NCI-H524 (cell line): ENCODE data around the gene CXCR4.

Experiments
- DNase-seq, 2 experiments: peaks; one replicate each; lab custom pipeline; 2025; lab: John Stamatoyannopoulos, UW

Gene CXCR4

DNA sequence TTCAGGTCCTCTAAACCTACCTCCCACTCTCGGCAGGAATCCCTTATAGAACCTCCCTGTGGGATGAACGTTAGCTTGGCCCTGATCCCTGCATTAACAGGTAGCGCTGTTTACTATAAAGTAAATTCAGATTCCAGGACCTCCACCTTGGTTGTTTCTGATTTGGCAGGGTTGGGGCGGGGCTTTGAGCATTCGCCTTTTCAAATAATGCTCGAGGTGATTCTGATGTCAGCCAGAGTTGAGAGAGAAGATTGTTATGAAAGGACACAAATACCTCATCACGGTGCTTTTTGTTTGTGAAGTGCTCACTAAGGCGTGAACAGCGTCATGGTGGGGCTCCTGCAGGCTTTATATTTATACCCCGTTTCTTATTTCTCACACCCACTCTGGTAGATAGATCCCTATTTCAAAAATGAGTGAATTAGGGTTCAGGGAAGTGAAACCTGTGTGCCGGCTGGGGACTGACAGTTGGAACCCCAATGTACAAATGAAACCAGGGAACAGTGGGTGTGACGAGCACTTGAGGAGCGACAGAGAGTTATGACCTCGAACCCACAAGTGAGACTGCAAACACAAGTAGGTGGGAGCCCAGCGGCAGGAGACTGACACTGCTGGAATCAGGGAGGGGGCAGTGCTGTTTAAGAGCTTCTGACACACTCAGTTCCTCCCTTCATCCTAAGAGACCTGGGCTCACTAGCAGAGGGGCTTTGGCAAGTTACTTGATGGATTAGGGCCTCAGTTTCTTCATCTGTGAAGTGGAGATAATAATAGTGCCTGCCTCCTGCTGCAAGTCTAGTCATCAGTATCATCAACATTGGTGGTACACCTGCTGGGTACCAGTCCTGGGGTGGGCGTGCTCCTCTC lies 14.2 kb upstream of the CXCR4 start:
- no peak for DNase-seq

DNA sequence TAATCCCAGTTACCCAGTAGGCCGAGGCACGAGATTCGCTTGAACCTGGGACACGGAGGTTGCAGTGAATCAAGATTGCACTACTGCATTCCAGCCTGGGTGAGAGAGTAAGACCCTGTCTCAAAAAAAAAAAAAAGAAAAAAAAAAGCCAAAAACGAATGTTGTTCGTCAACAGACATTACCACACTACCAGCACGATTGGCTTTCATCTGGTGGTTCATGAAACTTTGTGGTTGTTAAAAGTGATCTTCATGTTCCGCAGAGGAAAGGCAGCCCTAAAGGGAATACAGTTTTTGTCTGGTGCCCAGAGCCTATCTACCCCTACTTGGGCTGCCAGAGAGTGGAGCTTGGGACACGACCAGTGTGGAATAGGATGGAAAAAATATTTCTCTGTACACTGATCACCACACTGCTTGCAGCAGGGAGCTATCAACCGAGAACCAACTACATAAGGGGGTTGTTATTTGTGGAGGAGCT lies 13.6 kb upstream of the CXCR4 start:
- DNase-seq, result no peak

DNA sequence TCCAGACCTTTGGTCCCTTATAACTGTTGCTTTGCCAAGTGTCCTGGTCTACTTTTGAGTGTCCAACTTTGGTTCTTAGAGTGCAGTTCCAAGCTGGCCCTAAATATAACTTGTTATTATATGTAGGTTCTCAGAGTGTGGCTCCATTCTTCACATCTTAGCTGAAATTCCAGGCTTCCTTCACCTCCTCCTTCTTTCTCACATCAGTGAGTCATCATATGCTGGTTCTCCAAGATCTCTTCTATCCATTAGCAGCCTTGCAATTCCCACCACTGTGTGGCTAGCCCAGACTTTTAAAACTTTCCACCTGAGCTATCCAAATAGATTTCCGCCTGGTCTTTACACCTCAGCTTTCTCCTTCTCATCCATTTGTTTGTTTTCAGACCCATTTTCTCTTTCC lies 12.6 kb upstream of the CXCR4 start:
- no peak for DNase-seq

DNA sequence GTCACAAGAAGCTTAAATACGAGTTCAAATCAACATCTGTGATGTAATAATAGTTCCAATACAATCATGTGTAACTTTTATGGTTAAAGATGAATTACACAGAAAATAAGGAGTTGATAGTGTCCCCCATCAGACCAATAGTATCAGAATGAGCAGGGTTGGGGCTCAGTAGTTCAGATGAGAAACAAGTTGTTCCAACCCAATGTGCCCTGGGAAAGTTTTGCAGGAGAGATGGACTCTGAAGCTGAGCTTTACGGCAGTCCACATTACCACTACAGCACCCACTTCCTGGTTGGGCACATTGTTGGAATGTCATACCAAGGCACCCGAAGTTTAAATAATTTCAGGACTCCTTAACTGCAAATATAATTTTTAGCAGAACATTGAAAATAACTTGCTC lies 12.1 kb upstream of the CXCR4 start:
- DNase-seq, result no peak

DNA sequence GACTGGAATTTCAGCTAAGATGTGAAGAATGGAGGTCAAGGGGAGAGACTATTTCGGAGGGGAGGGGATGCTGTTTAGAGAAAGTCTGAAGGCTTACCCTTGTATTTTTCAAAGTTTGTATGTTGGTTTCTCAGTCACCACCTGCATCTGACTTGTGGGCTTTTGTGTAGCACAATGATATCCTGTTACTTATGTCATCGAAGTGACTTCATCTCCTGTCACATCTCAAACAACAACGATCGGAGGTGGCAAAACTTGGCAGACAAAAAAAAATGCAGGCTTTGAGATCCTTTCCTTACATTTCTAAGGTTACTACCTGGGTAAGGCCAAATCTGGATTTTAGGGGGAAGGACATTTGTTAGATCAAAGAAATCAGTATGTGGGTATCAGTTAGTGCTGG lies 11.7 kb upstream of the CXCR4 start:
- no peak for DNase-seq

DNA sequence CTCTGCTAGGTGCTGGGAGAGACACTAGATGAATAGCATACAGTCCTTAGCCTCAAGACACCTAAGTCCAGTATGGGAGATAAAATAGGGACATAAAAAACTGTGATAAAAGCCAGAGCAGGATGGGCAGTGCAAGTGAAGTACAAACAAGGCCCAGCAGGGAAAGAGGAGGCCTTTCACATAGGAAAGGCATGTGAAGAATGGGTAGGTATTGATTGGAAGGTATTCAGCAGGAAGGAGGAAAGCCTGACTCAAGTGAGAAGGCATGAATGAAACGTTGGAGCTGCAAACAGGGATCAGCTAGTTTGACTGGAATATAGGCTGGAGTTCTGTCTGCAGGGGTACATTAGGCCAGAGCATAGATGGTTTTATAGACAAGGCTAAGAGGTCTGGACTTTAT lies 11.0 kb upstream of the CXCR4 start:
- no peak for DNase-seq

DNA sequence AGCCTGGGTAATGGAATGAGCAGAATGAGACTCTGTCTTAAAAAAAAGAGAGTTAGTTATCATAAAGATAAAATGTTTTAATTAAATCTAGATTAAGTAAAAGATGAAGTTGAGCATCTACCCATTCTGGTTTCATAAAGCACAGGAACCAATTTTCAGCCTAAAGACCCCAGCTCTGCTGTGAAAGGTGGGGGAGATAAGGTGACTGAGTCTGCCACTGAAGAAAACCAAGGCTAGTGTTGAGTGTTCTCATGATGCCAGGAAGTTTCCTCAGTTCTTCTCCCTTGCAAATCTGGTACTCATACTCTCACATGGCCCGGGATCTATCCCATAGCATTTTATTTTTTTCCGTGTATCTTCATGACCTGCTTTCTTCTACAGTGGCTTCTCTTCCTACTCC lies 10.4 kb upstream of the CXCR4 start:
- no peak for DNase-seq

DNA sequence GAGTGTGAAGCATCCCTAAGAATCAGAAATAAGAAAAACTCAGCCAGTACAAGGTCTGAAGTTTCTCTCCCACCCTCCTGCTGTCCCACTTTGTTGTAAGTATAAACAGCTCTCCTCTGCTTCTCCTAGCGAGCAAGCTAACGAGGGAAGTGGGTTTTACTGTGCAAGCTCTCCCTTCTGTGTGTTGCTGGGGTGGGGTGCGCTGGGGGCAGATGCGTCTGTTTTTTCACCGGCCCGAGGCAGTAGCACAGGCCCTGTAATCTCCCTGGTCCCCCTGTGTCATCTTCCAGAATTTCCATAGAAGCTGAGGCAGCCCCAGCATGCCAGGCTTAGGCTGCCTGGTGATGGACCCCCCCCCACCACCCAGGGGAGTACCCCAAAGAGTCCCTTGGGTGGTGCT lies 9.4 kb upstream of the CXCR4 start:
- peak in 1 of 2 experiments; percentile 59 for DNase-seq

DNA sequence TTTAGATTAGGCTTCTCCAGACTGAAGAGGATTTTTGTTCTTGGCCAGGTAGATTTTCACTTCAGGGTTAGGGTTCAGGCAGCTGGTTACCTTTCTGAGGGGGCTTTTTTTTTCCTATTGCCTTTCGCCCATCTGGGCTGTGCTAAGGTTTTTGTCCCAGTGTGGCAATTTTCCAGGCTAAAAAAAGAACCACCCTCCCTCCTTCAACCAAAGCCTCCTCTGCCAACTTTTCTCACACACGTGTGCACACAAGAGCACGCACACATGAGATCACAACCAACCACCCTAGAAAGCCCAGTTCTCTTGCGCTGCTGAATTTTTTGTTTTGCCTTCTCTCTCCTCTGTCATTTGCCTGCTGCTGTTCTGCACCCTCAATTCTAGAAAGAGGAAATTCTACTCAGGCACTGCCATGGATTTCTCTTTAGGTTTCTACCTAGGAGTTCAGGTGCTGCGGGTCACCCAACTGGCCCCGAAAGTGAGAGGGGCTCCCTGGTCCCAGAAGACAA lies 8.5 kb upstream of the CXCR4 start:
- DNase-seq, result no peak

DNA sequence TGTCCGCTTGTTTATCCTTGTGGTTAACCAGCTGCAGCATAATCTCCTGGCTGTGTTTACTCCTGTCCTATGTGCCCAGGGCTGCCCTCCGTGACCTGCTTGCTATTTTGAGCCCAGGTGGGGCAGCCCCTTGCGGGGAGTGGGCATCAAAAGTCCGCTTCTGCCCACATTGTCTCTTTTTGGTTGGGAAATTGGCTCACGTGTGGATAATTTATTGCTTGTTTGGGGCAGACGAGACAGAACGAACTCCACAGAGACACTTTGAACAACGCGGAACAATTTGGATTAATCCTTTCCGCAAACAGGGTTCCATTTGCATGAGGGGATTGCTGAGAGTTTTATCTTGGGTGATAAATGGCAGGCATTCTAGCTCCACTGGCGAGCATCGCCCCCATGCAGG lies 8.1 kb upstream of the CXCR4 start:
- peak in 1 of 2 experiments; percentile 18 for DNase-seq

DNA sequence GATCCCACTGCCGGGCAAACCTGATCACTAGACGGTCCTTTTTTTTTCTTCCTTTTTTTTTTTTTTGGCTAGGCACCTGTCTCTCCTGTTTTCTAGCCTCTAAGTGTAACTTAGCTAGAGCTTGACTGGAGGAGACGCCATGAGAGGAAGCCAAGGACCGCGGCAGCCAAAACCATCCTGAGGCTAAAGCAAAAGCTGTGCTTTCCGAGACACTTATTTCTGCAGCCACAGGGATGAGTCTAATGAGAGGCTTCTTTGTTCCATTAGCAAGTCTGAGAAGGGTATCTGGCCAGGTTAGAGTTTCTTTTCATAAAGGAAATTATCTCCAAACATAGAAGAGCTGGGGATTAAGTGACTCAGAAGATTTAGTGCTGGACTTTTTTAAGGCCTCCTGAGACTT lies 7.3 kb upstream of the CXCR4 start:
- no peak for DNase-seq

DNA sequence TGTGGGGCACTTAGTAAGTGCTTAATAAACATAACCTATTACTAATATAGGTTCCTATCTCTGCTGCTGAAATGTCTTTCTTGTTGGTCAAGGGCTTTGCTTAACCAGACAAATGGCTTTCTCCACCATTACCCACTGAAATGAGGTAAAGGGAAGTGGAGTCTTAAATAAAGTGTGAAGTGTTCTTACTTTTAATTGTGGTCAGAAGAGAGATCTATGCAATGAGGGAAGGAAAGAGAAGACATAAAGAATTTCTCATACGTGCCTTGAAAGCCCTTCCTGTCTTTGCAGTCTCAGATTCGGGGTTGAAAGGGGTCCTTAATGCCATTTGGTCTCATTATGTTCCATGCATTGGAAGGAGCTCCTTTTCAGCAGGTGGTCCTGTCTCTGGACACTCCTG lies 6.9 kb upstream of the CXCR4 start:
- no peak for DNase-seq

DNA sequence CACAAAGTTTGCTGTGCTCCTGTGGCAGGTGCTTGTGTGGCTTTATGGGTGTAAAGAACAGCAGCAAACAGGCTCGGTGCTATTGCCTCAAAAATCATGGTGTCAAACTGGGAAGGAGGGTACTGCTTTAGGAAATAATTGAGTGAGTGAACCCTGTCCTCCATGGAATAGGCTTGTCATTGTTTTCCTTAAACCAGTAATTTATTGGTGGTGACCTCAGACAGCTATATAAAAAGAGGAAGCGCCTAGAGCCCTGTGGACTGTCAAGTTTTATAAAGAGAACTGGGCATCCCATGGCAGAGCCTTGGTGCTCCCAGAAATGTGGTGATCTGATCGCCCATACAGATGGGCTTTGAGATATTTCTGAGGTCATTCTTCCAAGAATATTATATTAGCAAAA lies 4.7 kb upstream of the CXCR4 start:
- no peak for DNase-seq

DNA sequence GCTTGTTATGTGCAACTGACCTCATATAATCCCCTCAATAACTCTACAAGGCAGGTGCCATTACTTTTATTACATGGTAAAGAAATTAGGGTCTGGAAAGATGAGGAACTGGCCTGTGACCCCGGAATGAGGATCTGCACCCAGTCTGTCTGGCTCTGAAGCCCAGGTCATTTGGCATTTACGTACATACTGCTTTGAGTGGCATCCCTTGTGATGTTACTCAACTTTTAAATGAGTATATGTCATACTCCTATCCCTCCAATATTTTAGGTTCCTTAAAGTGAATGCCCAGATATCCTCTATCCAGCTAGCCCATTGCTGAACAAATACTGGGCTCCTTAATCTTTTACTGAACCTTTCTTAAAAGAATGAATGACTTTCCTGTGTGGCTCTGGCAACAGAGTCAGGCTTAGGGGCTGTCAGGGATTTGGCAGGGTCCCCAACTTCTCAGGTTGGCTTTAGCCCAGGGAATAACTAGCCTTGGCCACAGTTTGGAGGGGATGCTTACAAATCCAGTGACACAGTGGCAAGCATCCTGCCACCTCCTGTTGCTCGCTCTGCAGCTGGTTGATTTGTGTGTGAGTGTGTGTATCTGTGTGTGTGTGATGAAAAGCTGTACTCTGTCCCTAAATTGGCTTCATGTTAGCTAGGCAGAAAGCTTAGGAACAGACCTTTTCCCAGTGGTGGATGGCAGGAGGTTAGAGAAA lies 3.4 kb upstream of the CXCR4 start:
- no peak for DNase-seq

DNA sequence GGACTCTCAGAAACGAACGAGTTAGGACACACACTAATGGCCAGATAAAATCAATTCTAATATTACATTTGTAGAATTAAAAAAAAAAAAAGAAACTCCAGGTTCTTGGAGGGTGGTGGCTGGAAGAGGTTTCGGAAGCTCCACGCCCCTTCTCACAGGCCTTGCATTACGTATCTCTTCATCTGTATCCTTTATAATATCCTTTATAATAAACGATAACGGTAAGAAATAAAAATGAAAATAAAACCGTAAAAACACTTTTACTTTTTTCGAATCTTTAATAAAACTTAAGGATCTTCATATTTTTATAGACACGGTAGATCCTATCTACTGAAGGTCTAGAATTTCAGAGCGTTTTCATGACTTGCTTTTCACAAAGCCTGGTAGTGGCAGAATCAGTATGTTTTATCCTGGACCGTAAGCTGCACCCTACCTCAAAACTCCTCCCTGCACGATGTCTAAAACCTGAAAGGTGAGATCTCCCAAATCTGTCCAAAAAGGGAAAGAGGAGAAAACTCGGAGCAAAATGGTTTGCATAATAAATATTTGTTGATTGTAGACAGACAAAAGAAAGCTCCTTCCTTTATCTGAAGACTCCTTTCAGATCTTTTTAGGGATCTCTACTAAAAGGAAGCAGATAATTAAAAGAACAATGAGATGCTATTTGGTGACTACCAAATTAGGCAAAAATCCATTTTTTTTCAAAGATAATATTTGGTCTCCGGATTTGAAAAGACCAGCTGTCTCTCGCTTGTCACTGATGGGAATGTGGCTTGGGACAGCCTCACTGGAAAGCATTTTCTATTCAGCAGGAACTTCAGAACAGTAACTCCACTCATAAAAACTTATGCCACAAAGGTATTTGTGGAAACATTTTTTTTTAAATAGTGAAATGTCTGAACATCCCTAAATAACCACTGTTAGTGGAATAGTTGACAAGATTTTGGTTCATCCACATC lies 2.0 kb upstream of the CXCR4 start:
- no peak for DNase-seq

DNA sequence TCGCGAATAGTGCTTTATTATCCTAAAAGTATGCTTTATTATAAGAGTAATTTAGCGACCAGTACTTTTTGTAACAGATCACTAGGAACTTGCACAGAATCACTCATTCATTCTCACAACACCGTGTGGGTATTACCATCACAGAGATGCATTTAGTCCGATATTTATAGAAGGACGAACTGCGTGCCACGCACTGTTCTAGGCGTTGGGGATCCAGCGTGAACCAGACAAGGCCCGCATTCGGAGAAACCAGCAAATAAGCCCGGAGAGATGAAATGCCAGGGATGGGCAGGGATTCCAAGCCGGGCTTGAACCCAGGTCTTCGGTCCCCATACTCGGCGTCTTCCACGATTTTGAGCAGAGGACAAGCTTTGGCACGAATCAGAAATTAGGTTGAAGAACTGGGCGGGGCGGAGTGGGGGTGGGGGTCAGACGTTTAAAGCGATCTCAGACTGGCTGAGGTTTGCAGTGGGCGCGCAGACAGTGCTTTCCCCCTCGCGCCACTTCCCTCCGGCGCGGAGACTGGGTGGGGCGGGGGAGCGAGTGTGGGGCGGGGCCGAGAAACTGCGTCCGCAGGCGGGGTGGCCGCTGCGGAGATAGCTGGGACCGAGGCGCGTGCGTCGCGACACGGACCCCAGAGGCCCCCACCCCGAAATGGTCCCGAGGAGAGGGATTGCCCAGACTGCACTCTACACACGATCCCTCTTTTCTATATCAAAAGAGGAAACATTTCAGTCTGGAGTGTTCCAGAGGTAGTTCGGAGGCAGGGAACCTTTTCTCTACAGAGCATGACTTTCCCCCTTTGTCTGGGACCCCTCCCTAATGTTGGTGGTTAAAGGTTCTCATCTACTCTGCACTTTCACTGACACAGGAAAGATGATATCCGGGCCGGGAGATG lies 1.1 kb upstream of the CXCR4 start:
- peak; percentile 74 to 90 for DNase-seq

DNA sequence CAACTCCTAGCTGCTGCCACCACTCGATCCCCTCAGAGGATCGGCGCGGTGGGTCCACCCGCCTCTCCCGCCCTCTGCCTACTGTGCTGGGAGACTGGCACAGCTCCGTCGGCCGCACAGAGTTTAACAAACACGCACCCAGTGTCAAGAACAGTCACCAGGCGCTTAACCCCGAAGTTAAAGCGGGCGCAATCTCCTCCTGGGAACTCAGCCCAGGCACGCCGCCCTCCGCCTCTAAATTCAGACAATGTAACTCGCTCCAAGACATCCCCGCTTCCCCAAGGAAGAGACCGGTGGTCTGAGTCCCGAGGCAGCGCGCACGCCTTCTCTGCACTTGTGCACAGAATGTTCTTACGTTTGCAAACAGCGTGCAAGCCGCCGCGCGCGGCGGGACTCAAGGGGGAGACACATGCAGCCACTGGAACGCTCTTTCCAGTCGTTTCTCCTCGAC lies 533 bp downstream of the CXCR4 start:
- peak; percentile 70 to 73 for DNase-seq

DNA sequence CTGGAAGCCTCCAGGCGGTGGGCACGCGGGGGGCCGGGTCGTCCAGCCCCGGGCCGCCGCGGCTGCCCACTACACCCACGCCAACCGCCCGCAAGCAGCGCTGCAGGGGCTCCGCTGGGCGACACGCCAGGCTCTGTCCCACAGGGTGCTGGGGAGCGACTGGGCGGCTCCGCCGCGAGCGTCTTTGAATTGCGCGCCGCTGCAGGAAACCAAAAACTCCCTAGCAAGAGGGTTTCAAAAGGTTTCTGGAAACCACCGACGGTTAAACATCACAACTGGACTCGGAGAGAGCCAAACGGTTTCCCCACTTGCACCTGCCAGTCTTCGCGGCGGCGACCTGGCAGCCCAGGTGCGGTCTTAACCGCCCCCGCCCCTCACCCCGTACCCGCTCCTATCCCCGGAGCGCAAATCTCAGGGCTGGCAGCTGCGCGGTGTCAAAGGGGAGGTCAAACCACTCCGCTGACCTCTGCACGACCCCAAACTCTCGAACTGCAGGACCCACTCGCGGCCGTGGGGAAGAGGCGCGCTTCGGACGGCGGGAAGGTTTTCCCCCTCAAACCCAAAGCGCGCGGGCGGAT lies 1.0 kb downstream of the CXCR4 start:
- DNase-seq, result peak in 1 of 2 experiments; percentile 50

DNA sequence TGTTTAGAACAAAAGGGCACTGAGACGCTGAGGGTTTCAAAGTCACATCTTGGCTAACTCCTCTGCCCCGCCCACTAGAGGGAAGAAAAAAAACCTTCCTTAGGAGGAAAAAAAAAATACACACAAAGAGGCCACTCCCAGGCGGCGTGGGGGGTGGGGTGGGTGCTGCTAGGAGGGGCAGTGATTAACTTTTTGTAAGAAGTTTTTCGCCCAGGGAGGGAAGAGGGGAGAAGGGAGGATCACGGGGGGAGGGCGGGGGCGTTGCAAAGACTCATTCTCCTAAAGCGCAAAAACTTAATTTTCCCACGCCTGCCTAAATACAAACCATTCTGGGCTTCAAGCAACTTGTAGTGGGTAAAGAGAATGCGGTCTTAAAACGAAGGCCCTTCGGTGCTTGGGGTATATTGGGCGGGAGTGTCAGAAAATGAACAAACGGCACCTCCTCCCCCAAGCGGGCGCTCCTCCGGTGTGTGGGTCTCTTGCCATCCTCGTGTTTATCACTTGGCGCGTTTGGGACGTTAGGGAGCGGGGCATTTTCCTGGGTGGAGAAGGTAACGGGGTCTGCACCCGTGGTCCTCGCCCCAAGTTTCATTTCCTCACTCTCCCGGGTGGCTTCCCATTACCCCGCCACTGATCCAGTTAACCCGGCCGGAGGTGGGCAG lies 1.7 kb downstream of the CXCR4 start:
- peak in 1 of 2 experiments; percentile 46 for DNase-seq

DNA sequence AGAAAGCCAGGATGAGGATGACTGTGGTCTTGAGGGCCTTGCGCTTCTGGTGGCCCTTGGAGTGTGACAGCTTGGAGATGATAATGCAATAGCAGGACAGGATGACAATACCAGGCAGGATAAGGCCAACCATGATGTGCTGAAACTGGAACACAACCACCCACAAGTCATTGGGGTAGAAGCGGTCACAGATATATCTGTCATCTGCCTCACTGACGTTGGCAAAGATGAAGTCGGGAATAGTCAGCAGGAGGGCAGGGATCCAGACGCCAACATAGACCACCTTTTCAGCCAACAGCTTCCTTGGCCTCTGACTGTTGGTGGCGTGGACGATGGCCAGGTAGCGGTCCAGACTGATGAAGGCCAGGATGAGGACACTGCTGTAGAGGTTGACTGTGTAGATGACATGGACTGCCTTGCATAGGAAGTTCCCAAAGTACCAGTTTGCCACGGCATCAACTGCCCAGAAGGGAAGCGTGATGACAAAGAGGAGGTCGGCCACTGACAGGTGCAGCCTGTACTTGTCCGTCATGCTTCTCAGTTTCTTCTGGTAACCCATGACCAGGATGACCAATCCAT lies 2.7 kb downstream of the CXCR4 start:
- no peak for DNase-seq
